Measurements from ENCODE around the gene DGKE.

DGKE gene

DNA sequence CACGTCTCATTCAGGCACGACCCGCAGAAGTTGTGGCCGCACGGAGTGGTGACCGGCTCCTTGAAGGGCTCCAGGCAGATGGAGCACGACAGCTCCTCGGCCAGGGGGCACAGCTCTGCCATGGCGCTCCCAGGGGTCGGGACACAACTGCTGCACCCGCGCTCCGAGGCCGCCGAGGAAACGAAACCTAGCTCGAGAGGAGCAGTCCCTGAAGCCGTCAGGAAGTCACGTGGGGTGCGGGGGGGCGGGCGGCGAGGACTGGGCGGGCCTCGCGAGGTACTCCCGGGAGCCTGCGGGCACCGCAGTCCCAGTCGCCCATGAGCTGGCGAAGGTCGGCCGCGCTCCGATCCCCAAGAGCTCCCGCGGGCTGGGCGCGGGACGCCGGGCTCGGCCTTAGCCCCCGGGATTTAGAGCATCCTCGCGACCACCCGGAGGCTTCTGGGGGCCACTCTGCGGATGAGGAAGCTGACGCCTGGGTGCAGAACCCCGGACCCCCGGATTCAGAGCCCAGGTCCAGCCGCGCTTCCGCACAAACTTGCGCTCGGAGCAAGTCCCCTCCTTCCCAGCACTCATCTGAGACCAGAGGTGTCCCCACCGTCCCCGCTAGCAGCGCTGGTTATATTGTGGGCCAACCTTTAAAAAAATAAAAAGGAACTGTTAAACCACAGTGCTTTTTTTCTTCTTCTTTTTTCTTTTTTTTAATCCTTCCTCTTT is 80.1 kb downstream of the DGKE start, which contains the start of gene TRIM25:
Gene TRIM25 (minus strand): TSS at position 183 of the 714 bp plus-strand sequence. CDS start 61 bp downstream, at position 122.
- TF ChIP-seq, protein P1, sequence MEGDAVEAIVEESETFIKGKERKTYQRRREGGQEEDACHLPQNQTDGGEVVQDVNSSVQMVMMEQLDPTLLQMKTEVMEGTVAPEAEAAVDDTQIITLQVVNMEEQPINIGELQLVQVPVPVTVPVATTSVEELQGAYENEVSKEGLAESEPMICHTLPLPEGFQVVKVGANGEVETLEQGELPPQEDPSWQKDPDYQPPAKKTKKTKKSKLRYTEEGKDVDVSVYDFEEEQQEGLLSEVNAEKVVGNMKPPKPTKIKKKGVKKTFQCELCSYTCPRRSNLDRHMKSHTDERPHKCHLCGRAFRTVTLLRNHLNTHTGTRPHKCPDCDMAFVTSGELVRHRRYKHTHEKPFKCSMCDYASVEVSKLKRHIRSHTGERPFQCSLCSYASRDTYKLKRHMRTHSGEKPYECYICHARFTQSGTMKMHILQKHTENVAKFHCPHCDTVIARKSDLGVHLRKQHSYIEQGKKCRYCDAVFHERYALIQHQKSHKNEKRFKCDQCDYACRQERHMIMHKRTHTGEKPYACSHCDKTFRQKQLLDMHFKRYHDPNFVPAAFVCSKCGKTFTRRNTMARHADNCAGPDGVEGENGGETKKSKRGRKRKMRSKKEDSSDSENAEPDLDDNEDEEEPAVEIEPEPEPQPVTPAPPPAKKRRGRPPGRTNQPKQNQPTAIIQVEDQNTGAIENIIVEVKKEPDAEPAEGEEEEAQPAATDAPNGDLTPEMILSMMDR (IDR thresholded peaks at IDR 0.05; ENCODE audit: low read depth, low read length, missing control alignments) = no peak
- DNase-seq (ENCODE audit: extremely low read depth, low read depth) = no peak

GRCh38 chr17:56914581-56915273 is 80.8 kb downstream of the DGKE start:
- TF ChIP-seq, protein P1 (IDR thresholded peaks at IDR 0.05; ENCODE audit: low read depth, low read length, missing control alignments) = no peak
- no peak for DNase-seq (ENCODE audit: extremely low read depth, low read depth)
- peak overlapping the region; percentile 87 for H3K4me3 ChIP-seq (replicated peaks; ENCODE audit: low read depth, low read length)

More for the DNA sequence above, 80.1 kb downstream of the DGKE start, which contains the start of gene TRIM25:
- H3K4me3 ChIP-seq (replicated peaks; ENCODE audit: low read depth, low read length) = peak within 1 kb of the TSS; percentile 87

- no peak for DNase-seq (ENCODE audit: extremely low read depth, low read depth)
- TF ChIP-seq, protein P1 (IDR thresholded peaks at IDR 0.05; ENCODE audit: low read depth, low read length, missing control alignments) = no peak
- no peak overlapping the region for H3K4me3 ChIP-seq (replicated peaks; ENCODE audit: low read depth, low read length)
Measured at GRCh38 chr17:56917559-56918296, 83.8 kb downstream of the DGKE start.

GRCh38 chr17:56918916-56919315 is 85.0 kb downstream of the DGKE start:
- H3K4me3 ChIP-seq (replicated peaks; ENCODE audit: low read depth, low read length) = no peak overlapping the region
- TF ChIP-seq, protein P1 (IDR thresholded peaks at IDR 0.05; ENCODE audit: low read depth, low read length, missing control alignments) = no peak
- no peak for DNase-seq (ENCODE audit: extremely low read depth, low read depth)
